Body of pancreas (tissue), 4 donors: ENCODE results near the gene LFNG. TPM values are rescaled to one million over a fixed set of nuclear protein-coding genes. Genes with fewer than 3 reads are reported as not detected.
A peak's percentile ranks its signal among the peaks of the same experiment; 100 is the strongest.

Source experiments
- ATAC-seq: fragments of 150-250 bp; one replicate; pipeline ENCODE4 v1.9.1; 2016
- DNase-seq, 4 donors: peaks; one replicate each; pipeline ENCODE4 v3.0.0-alpha.2; 2019
- H3K27ac ChIP-seq, 4 donors: fragments of 200-600 bp; sonication (generic); 1 replicate in 3 of 4; 2 replicates in 1 of 4; pipeline versions ENCODE4 v1.5.1 to v1.6.1; 2016 to 2019; ENCODE audit warnings: mild to moderate bottlenecking in 1 of 4, mixed read lengths in 1 of 4, moderate library complexity in 1 of 4
- H3K27me3 ChIP-seq, 2 donors: fragments of 200-600 bp; sonication (generic); one replicate each; pipeline ENCODE4 v1.6.0; 2016; ENCODE audit warnings: mild to moderate bottlenecking in 1 of 2
- H3K36me3 ChIP-seq, 2 donors: fragments of 200-600 bp; sonication (generic); replicated peaks in 1 of 2; 2 replicates each; pipeline ENCODE4 v1.5.1; 2016; ENCODE audit warnings: low read depth in 2 of 2; ENCODE audit not compliant: insufficient read depth in 1 of 2
- H3K4me1 ChIP-seq: fragments of 200-600 bp; sonication (generic); one replicate; pipeline ENCODE4 v1.6.0; 2016
- H3K4me3 ChIP-seq, 2 donors: fragments of 200-600 bp; sonication (generic); 1 replicate in 1 of 2; 2 replicates in 1 of 2; pipeline ENCODE4 v1.5.1; 2016 to 2019
- H3K9me3 ChIP-seq, 3 donors: fragments of 200-600 bp; sonication (generic); 1 replicate in 2 of 3; 2 replicates in 1 of 3; pipeline ENCODE4 v1.5.1; 2016
- CTCF ChIP-seq, 7 experiments: fragments of 450-650 bp in 4 of 7; fragments of 200-600 bp in 3 of 7; sonication (generic) in 3 of 7; IDR thresholded peaks; one replicate each; pipeline ENCODE4 v1.5.1; 2016 to 2019; ENCODE audit warnings: antibody characterized with exemption in 7 of 7
- POLR2A ChIP-seq, 3 donors: fragments of 450-650 bp; IDR thresholded peaks; one replicate each; pipeline ENCODE4 v1.6.1; 2016; ENCODE audit warnings: antibody characterized with exemption in 3 of 3, mild to moderate bottlenecking in 2 of 3
- WGBS, 2 donors: methylation state at CpG; one replicate each; pipeline ENCODE4 v1.1.5; 2017; 5-methylcytosine and 5-hydroxymethylcytosine counted together
- intact Hi-C: fragments of 100-400 bp; cut with DNase I; formaldehyde crosslinking; loops from one replicate; pipeline ENCODE4 v1.15.1; 2023
- total RNA-seq, 2 donors: library from RNA; depleted of rRNA; stranded (reverse); fragments of >200 nt; gene quantifications; one replicate each; pipeline ENCODE4 v1.1.0, GENCODE V29; 2016

Gene LFNG
- total RNA-seq, 2 donors from 2014 or later = 47.8 to 142 TPM

- peak in 2 of 4 donors; percentile 36 to 61 for DNase-seq
- H3K27ac ChIP-seq = peak overlapping the region; percentile 89 to 98 (median 93)
- H3K27me3 ChIP-seq = no peaks in the 10 kb centered on the region
- TF ChIP-seq CTCF (IDR thresholded peaks at IDR 0.05) (no peak), POLR2A (IDR thresholded peaks at IDR 0.05) (peak in 1 of 3 donors; percentile 8)
- WGBS, 2 donors = 66 to 73% methylated on average over 3 to 35 of the region's 40 CpGs
- H3K4me1 ChIP-seq = peaks cover 98% of the 10 kb centered on the region
- no peak for ATAC-seq
- intact Hi-C loops = no loop called here
- H3K4me3 ChIP-seq = no peak overlapping the region
- no peaks in the 10 kb centered on the region for H3K9me3 ChIP-seq
- H3K36me3 ChIP-seq = no peaks in the 10 kb centered on the region
These were observed 7.3 kb downstream of the LFNG start for GRCh38 chr7:2526659-2527504.

GRCh38 chr7:2527505-2528467 is 8.2 kb downstream of the LFNG start:
- Histone ChIP-seq H3K4me1 (peaks cover 89% of the 10 kb centered on the region), H3K9me3 (no peaks in the 10 kb centered on the region), H3K4me3 (no peak overlapping the region), H3K27me3 (no peaks in the 10 kb centered on the region), H3K36me3 (no peaks in the 10 kb centered on the region), H3K27ac (peak overlapping the region; percentile 89 to 98 (median 93))
- DNase-seq = peak in 2 of 4 donors; percentile 51 to 72
- 46 to 57% methylated on average over 10 to 17 of the region's 17 CpGs for WGBS, 2 donors
- intact Hi-C loops = no loop called here
- no peak for TF ChIP-seq CTCF (IDR thresholded peaks at IDR 0.05)
- ATAC-seq = no peak

- Histone ChIP-seq H3K4me3 (no peak overlapping the region), H3K9me3 (no peaks in the 10 kb centered on the region), H3K4me1 (peaks cover 81% of the 10 kb centered on the region), H3K36me3 (no peaks in the 10 kb centered on the region), H3K27me3 (no peaks in the 10 kb centered on the region), H3K27ac (peak overlapping the region; percentile 72 to 96 (median 90))
- TF ChIP-seq POLR2A (IDR thresholded peaks at IDR 0.05) (no peak), CTCF (IDR thresholded peaks at IDR 0.05) (no peak)
- ATAC-seq (no peak), DNase-seq (no peak)
- WGBS, 2 donors = 48 to 55% methylated on average over 5 to 16 of the region's 18 CpGs
- intact Hi-C loops = no loop called here
These were observed 9.0 kb downstream of the LFNG start for GRCh38 chr7:2528481-2529095.

- Histone ChIP-seq H3K4me1 (peaks cover 73% of the 10 kb centered on the region), H3K27me3 (no peaks in the 10 kb centered on the region), H3K27ac (peak overlapping the region; percentile 72 to 96 (median 90)), H3K36me3 (no peaks in the 10 kb centered on the region), H3K4me3 (no peak overlapping the region), H3K9me3 (no peaks in the 10 kb centered on the region)
- intact Hi-C loops = no loop called here
- DNase-seq = peak; percentile 29 to 81 (median 65)
- TF ChIP-seq POLR2A (IDR thresholded peaks at IDR 0.05) = peak in 1 of 3 donors; percentile 25
- no peak for TF ChIP-seq CTCF (IDR thresholded peaks at IDR 0.05)
- 44 to 65% methylated on average over 20 to 26 of the region's 30 CpGs for WGBS, 2 donors
- ATAC-seq = no peak
These were observed 9.8 kb downstream of the LFNG start for GRCh38 chr7:2529161-2530070.
